NCI-H526 treated with DMSO at 0.1 percent for 48 hours (cell line): ENCODE results near the gene DHX15.

Experiments used
- DNase-seq: peaks from one replicate; lab custom pipeline; 2025; lab: John Stamatoyannopoulos, UW

The DHX15 gene

DNA sequence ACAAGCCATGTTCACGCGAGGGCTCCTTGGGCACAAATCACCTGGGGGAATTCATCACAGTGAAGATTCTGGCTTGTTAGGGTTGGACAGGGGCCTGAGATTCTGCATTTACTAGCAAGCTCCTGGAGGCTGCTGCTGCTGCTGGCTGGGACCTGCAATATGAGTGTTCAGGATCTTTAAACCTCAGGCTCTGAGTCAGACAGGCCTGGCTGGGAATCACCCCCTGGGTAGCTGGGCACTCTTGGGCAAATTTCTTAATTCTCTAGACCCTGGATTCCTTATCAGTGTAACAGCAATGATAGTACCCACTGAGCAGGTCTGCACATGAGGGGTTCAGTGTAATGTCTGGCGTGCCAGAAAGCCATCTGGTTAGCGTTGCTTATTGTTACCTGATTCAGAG lies 101.5 kb downstream of the DHX15 start:
- no peak for DNase-seq

GRCh38 chr4:24477919-24478318 lies 106.4 kb downstream of the DHX15 start:
- DNase-seq: no peak
